Measurements from ENCODE around the gene DEPDC5.
"Not testable (repeated sequence)": the region's sequence is repeated elsewhere in the genome, so short reads cannot be mapped to it uniquely, and the experiment has no call there.

Gene DEPDC5

DNA sequence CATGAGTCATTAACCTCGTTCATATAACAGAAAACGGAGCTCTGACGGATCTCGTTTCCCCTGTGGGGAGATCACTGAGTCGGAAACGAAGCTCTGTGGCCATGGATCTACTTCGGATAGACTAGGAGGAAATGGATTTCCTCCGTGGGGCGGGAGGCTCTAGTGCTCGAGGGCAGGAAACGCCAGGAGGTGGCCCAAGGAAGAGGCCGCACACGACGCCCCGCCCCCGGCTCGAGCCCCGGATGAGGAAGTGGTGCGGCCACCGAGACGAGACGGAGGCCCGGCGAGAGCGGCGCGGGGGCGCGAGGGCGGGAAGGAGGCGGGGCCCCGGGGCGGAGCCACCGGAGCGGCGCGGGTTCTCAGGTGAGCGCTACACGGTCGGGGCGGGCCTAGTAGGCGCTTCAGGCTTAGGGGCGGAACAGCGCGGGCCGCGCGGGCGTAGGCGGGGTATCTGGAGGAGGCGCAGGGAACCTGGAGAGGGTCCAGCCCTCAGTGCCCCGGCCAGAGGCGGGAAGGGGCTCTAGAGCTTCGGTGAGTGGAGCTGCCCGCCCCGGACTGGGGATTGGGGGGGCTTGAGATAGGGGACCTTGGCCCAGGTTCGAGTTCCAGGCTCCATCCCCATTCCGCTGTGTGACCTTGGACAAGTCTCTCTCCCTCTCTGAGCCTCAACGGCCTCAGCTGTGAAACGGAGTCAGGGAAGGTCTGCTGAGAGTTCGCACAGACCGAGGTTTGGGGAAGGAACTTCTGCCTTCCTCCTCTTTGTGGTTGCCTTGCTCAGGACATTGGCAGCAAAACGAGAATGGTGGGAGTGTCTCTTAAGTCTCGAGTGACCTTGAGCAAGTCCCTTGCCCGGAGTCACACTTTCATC, at the start of gene DEPDC5:
TSS of gene DEPDC5 (plus strand) at position 386 of the 868 bp plus-strand sequence. CDS start 903 bp downstream, outside the sequence.
- Histone ChIP-seq H3K9me3 (no peaks in the 10 kb centered on the region), H3K36me3 (replicated peaks) (no peaks in the 10 kb centered on the region), H3K4me1 (peaks cover 22% of the 10 kb centered on the region), H3K4me3 (peak within 1 kb of the TSS; percentile 70), H3K27me3 (ENCODE audit: low read depth) (no peaks in the 10 kb centered on the region)
- in situ Hi-C loops (cut with MboI; ENCODE audit: low sequenced_read_pairs), result loop anchor here (10.0 kb wide), 1 partner anchor 191 kb away; the partner anchor contains the start of gene YWHAH
- DNase-seq (ENCODE audit: low spot score in 2 of 2), result peak; percentile 89 to 96

- no peaks in the 10 kb centered on the region for H3K9me3 ChIP-seq
- no peaks in the 10 kb centered on the region for H3K27me3 ChIP-seq (ENCODE audit: low read depth)
- peaks cover 50% of the 10 kb centered on the region for H3K36me3 ChIP-seq (replicated peaks)
- in situ Hi-C loops (cut with MboI; ENCODE audit: low sequenced_read_pairs), result no loop called here
- no peak for DNase-seq (ENCODE audit: low spot score in 2 of 2)
- H3K4me3 ChIP-seq, result no peak overlapping the region
- H3K4me1 ChIP-seq, result no peaks in the 10 kb centered on the region
Observed at GRCh38 chr22:31707519-31707918, 46.3 kb upstream of the DEPDC5 start.

GRCh38 chr22:31711226-31711625, 42.6 kb upstream of the DEPDC5 start:
- H3K4me1 ChIP-seq; H3K9me3 ChIP-seq; DNase-seq (ENCODE audit: low spot score in 2 of 2); H3K27me3 ChIP-seq (ENCODE audit: low read depth); H3K4me3 ChIP-seq; in situ Hi-C loops (cut with MboI; ENCODE audit: low sequenced_read_pairs): not testable (repeated sequence)
- H3K36me3 ChIP-seq (replicated peaks), result peaks cover 57% of the 10 kb centered on the region

- peaks cover 60% of the 10 kb centered on the region for H3K36me3 ChIP-seq (replicated peaks)
- H3K4me1 ChIP-seq, result no peaks in the 10 kb centered on the region
- H3K9me3 ChIP-seq, result no peaks in the 10 kb centered on the region
- in situ Hi-C loops (cut with MboI; ENCODE audit: low sequenced_read_pairs), result no loop called here
- DNase-seq (ENCODE audit: low spot score in 2 of 2), result no peak
- H3K4me3 ChIP-seq, result no peak overlapping the region
- no peaks in the 10 kb centered on the region for H3K27me3 ChIP-seq (ENCODE audit: low read depth)
Observed at GRCh38 chr22:31715147-31715778, 38.6 kb upstream of the DEPDC5 start.

- in situ Hi-C loops (cut with MboI; ENCODE audit: low sequenced_read_pairs), result no loop called here
- H3K4me1 ChIP-seq, result no peaks in the 10 kb centered on the region
- H3K4me3 ChIP-seq, result no peak overlapping the region
- peaks cover 47% of the 10 kb centered on the region for H3K36me3 ChIP-seq (replicated peaks)
- no peaks in the 10 kb centered on the region for H3K9me3 ChIP-seq
- H3K27me3 ChIP-seq (ENCODE audit: low read depth), result no peaks in the 10 kb centered on the region
- DNase-seq (ENCODE audit: low spot score in 2 of 2), result no peak
Observed at GRCh38 chr22:31719850-31720471, 33.9 kb upstream of the DEPDC5 start.

DNA sequence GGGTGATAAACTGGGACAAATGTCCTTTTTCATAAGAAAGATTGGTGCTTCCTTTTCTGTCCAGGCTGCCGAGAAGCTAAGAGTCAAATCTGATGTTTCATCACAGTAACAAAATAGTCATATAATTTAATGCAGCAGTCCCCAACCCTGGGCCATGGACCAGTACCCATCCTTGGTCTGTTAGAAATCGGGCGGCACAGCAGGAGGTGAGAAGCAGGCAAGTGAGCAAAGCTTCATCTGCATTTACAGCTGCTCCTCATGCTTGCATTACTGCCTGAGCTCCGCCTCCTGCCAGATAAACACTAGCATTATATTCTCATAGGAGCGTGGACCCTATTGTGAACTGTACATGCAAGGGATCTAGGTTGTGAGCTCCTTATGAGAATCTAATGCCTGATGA, 30.1 kb upstream of the DEPDC5 start:
- DNase-seq (ENCODE audit: low spot score in 2 of 2), result no peak
- in situ Hi-C loops (cut with MboI; ENCODE audit: low sequenced_read_pairs), result no loop called here
- Histone ChIP-seq H3K9me3 (no peaks in the 10 kb centered on the region), H3K27me3 (ENCODE audit: low read depth) (no peaks in the 10 kb centered on the region), H3K4me1 (no peaks in the 10 kb centered on the region), H3K4me3 (no peak overlapping the region), H3K36me3 (replicated peaks) (peaks cover 30% of the 10 kb centered on the region)

GRCh38 chr22:31726692-31727091, 27.1 kb upstream of the DEPDC5 start:
- DNase-seq (ENCODE audit: low spot score in 2 of 2), result no peak
- Histone ChIP-seq H3K27me3 (ENCODE audit: low read depth) (no peaks in the 10 kb centered on the region), H3K4me1 (no peaks in the 10 kb centered on the region), H3K9me3 (no peaks in the 10 kb centered on the region), H3K36me3 (replicated peaks) (peaks cover 20% of the 10 kb centered on the region; the same call in 1 of the 2 replicates), H3K4me3 (no peak overlapping the region)
- in situ Hi-C loops (cut with MboI; ENCODE audit: low sequenced_read_pairs), result no loop called here

DNA sequence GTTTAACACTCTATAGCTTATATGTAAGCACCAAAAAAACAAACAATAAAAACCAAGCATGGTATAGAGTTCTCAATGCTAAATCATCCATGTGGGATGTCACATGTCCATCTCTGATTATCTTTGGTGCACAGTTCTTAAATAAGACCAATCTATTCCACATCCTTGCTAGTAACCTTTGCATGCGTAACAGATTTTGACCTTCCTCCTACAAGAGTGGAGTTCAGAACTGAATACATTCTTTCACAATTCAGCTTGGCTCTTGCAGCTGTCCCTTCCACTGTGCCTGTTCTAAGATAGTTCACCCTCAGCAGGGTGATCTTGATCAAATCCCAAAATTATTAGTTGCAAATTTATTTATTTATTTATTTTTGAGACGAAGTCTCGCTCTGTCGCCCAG, 25.0 kb upstream of the DEPDC5 start:
- no peak overlapping the region for H3K4me3 ChIP-seq
- H3K27me3 ChIP-seq (ENCODE audit: low read depth), result no peaks in the 10 kb centered on the region
- no peaks in the 10 kb centered on the region for H3K4me1 ChIP-seq
- H3K9me3 ChIP-seq, result no peaks in the 10 kb centered on the region
- DNase-seq (ENCODE audit: low spot score in 2 of 2), result no peak
- peaks cover 18% of the 10 kb centered on the region for H3K36me3 ChIP-seq (replicated peaks)
- in situ Hi-C loops (cut with MboI; ENCODE audit: low sequenced_read_pairs), result no loop called here

DNA sequence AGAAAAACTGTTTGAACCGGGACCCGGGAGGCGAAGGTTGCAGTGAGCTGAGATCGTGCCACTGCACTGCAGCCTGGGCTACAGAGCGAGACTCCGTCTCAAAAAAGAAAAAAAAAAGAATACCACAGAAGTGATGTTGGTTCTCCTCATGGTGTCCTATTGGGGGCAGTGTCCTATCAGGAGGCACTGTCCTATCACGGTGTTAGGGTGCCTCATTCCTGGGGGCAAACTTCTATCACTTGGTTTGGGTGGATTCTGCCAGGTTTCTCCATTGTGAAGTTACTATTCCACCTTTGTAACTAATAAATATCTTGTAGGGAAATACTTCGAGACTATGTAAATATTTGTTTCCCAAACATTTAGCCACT, 23.5 kb upstream of the DEPDC5 start:
- Histone ChIP-seq H3K4me3 (no peak overlapping the region), H3K27me3 (ENCODE audit: low read depth) (no peaks in the 10 kb centered on the region), H3K36me3 (replicated peaks) (peaks cover 14% of the 10 kb centered on the region), H3K9me3 (no peaks in the 10 kb centered on the region), H3K4me1 (no peaks in the 10 kb centered on the region)
- in situ Hi-C loops (cut with MboI; ENCODE audit: low sequenced_read_pairs), result no loop called here
- DNase-seq (ENCODE audit: low spot score in 2 of 2), result no peak

DNA sequence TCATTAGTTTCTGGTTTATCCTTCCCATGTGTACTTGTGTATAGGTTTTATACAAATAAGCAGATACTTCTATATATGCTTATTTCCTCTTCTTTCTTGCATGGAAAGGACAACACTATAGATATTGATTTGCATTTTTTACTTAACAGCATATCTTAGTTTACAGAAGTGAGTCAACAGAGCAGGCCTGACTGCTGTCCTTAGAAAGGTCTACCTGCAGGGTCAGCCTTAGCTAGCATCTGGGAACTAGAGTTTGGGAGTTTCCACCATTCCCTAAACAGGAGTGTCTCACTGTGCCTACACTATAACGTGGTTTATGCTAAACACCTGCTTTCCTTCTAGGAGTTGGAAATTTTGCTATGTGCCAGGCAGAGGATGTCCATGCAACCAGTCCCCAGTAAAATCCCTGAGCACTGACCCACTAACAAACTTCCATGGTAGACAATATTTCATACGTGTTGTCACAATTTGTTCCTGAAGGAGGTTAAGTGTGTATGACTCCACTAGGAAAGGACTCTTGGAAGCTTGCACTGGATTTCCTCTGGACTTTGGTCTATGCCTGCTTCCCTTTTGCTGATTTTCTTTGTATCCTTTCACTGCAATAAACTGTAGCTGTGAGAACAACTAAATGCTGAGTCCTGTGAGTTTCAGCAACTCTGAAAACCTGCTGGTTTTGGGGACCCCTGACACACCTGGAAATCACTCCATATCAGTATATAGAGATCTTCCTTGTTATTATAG, 21.6 kb upstream of the DEPDC5 start:
- no peaks in the 10 kb centered on the region for H3K9me3 ChIP-seq
- no peaks in the 10 kb centered on the region for H3K4me1 ChIP-seq
- in situ Hi-C loops (cut with MboI; ENCODE audit: low sequenced_read_pairs), result no loop called here
- DNase-seq (ENCODE audit: low spot score in 2 of 2), result no peak
- H3K36me3 ChIP-seq (replicated peaks), result peaks cover 13% of the 10 kb centered on the region
- H3K27me3 ChIP-seq (ENCODE audit: low read depth), result no peaks in the 10 kb centered on the region
- no peak overlapping the region for H3K4me3 ChIP-seq

DNA sequence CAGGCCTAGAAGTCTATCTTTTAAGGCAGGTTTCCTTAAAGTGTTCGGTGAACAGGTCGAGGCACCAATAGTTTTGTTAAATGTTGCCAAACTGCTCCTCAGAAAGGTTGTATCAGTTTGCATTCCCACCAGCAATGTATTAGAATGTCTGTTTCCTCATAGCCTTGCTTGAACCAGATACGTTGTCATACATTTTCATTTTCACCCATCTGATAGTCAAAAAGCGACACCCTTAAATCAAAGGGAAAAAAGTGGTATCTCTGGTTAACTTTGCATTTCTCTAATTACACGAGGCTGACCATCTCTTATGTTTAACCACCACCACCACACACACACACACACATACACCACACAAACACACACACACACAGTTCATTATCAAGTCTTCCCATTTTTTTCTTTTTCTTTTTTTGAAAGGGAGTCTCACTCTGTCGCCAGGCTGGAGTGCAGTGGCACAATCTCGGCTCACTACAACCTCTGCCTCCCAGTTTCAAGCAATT, 20.2 kb upstream of the DEPDC5 start:
- Histone ChIP-seq H3K9me3 (no peaks in the 10 kb centered on the region), H3K27me3 (ENCODE audit: low read depth) (no peaks in the 10 kb centered on the region), H3K4me1 (no peaks in the 10 kb centered on the region), H3K4me3 (no peak overlapping the region), H3K36me3 (replicated peaks) (peaks cover 17% of the 10 kb centered on the region)
- in situ Hi-C loops (cut with MboI; ENCODE audit: low sequenced_read_pairs), result no loop called here
- no peak for DNase-seq (ENCODE audit: low spot score in 2 of 2)

DNA sequence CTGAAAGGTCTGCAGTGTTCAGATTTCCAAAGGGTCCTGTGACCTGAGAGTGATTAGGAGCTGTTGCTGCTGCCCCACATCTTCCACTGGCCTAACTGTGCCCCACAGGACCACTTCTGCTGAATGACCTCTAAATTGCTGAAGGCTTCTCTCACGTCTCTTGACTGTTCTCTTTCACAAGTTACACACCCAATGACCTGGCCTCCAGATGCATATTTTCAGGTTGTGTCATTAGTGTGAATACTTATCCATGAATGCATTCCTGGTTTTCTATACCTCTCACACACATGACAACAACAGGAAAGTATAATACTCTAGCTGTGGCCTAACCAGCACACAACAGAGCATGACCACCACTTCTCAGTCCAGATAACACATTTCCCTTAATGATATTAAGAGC, 19.3 kb upstream of the DEPDC5 start:
- no peak for DNase-seq (ENCODE audit: low spot score in 2 of 2)
- no peak overlapping the region for H3K4me3 ChIP-seq
- in situ Hi-C loops (cut with MboI; ENCODE audit: low sequenced_read_pairs), result no loop called here
- H3K9me3 ChIP-seq, result no peaks in the 10 kb centered on the region
- no peaks in the 10 kb centered on the region for H3K27me3 ChIP-seq (ENCODE audit: low read depth)
- no peaks in the 10 kb centered on the region for H3K4me1 ChIP-seq
- peaks cover 22% of the 10 kb centered on the region for H3K36me3 ChIP-seq (replicated peaks)

GRCh38 chr22:31736458-31736857, 17.4 kb upstream of the DEPDC5 start:
- no peak overlapping the region for H3K4me3 ChIP-seq
- peaks cover 36% of the 10 kb centered on the region for H3K36me3 ChIP-seq (replicated peaks)

More at GRCh38 chr22:31736458-31736857, 17.4 kb upstream of the DEPDC5 start:
- H3K9me3 ChIP-seq, result no peaks in the 10 kb centered on the region
- no peaks in the 10 kb centered on the region for H3K4me1 ChIP-seq
- H3K27me3 ChIP-seq (ENCODE audit: low read depth), result no peaks in the 10 kb centered on the region
- no peak for DNase-seq (ENCODE audit: low spot score in 2 of 2)
- in situ Hi-C loops (cut with MboI; ENCODE audit: low sequenced_read_pairs), result no loop called here
